ENCODE measurements around the gene SNRNP35.

GRCh38 chr12:123506059-123506842 is 48.3 kb downstream of the SNRNP35 start:
- no peak for TF ChIP-seq CTCF (IDR thresholded peaks at IDR 0.05)
- TF ChIP-seq EP300 (IDR thresholded peaks at IDR 0.05): no peak

Data from suprapubic skin (tissue), 3 donors.